Activated CD8-positive, alpha-beta memory T cell treated with anti-CD3 and anti-CD28 coated beads, Interleukin-2, amount 50 U/mL, for 1 hour (primary cell): ENCODE data around the gene OR10H3.
"Not testable (repeated sequence)": the region's sequence is repeated elsewhere in the genome, so short reads cannot be mapped to it uniquely, and the experiment has no call there.

Experiments used
- DNase-seq: peaks from one replicate; pipeline ENCODE4 v3.0.0-alpha.2; 2020; ENCODE audit errors: extremely low read depth

Gene OR10H3

GRCh38 chr19:15779756-15780476, 42.1 kb downstream of the OR10H3 start:
- no peak for DNase-seq

- no peak for DNase-seq
Measured at GRCh38 chr19:15780610-15781418, 43.0 kb downstream of the OR10H3 start.

GRCh38 chr19:15781661-15782060, 43.9 kb downstream of the OR10H3 start:
- no peak for DNase-seq

- no peak for DNase-seq
Measured at GRCh38 chr19:15782211-15782610, 44.4 kb downstream of the OR10H3 start.

- DNase-seq, result not testable (repeated sequence)
Measured at GRCh38 chr19:15782896-15783295, 45.1 kb downstream of the OR10H3 start.

GRCh38 chr19:15787611-15788155, 49.9 kb downstream of the OR10H3 start, which contains the start of gene OR10H5:
OR10H5 (plus strand) TSS chr19:15787661; CDS start chr19:15794049, 6,388 bp downstream.
- no peak for DNase-seq

GRCh38 chr19:15788594-15789270, 50.9 kb downstream of the OR10H3 start:
- no peak for DNase-seq

GRCh38 chr19:15790096-15790495, 52.3 kb downstream of the OR10H3 start:
- DNase-seq, result no peak
